ENCODE measurements around the gene NDUFV2. TPM values are rescaled to one million over a fixed set of nuclear protein-coding genes. Genes with fewer than 3 reads are reported as not detected.

NDUFV2 gene
- total RNA-seq, 1 experiment from 2014 or later = 215 TPM

DNA sequence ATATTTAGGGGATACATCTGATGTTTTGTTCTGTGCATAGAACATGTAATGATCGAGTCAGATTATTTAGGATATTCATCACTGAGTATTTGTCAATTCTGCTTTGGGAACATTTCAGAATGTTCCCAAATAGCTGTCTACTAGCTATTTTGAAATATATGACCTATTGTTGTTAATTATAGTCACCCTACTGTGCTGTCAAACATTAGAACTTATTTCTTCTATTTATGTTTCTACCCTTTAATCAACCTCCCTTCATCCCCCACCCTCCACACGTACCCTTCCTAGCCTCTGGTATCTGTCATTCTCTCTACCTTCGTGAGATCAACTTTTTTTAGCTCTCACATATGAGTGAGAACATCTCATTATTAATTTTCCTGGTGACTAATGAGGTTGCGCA is 75.0 kb downstream of the NDUFV2 start:
- ChIA-PET CTCF (interaction anchor here (0.6 kb wide), 1 partner anchor 120 kb away, joined by 3 read pairs; no protein-coding TSS in a partner anchor), POLR2A (ENCODE audit: unreplicated experiment) (no interaction called here)
- 0 out of 2 replicates have a peak, but pooled peaks cover 3% of the 10 kb centered on the region for H3F3A ChIP-seq (ENCODE audit: insufficient read depth, low read depth)
- H3K9me2 ChIP-seq (ENCODE audit: insufficient read depth) = no peaks in the 10 kb centered on the region
- intact Hi-C loops (cut with micrococcal nuclease; ENCODE audit: unreplicated experiment) = no loop called here
- no peaks in the 10 kb centered on the region for H3K4me1 ChIP-seq (replicated peaks; ENCODE audit: insufficient read depth)
- H4K20me1 ChIP-seq (ENCODE audit: insufficient read depth) = 0 out of 2 replicates have a peak, but pooled peaks cover 10% of the 10 kb centered on the region
- H2AFZ ChIP-seq = no peak overlapping the region
- no peak overlapping the region for H3K4me3 ChIP-seq
- H3K9me3 ChIP-seq (ENCODE audit: insufficient read depth, low read depth) = no peaks in the 10 kb centered on the region
- H3K27ac ChIP-seq = no peak overlapping the region
- no peaks in the 10 kb centered on the region for H3K36me3 ChIP-seq (ENCODE audit: low read depth)
- no TSS peak for BruUV-seq (replicated peaks)
- no peaks in the 10 kb centered on the region for H3K27me3 ChIP-seq (ENCODE audit: insufficient read depth, low read depth)
- no peak for DNase-seq
- no peak overlapping the region for H3K4me2 ChIP-seq
- H3K79me2 ChIP-seq (ENCODE audit: low read depth) = peaks cover 15% of the 10 kb centered on the region; the same call in 1 of the 2 replicates
- no peak for TF ChIP-seq EZH2 (IDR thresholded peaks at IDR 0.05; ENCODE audit: low read depth)
- TF ChIP-seq, protein P1, sequence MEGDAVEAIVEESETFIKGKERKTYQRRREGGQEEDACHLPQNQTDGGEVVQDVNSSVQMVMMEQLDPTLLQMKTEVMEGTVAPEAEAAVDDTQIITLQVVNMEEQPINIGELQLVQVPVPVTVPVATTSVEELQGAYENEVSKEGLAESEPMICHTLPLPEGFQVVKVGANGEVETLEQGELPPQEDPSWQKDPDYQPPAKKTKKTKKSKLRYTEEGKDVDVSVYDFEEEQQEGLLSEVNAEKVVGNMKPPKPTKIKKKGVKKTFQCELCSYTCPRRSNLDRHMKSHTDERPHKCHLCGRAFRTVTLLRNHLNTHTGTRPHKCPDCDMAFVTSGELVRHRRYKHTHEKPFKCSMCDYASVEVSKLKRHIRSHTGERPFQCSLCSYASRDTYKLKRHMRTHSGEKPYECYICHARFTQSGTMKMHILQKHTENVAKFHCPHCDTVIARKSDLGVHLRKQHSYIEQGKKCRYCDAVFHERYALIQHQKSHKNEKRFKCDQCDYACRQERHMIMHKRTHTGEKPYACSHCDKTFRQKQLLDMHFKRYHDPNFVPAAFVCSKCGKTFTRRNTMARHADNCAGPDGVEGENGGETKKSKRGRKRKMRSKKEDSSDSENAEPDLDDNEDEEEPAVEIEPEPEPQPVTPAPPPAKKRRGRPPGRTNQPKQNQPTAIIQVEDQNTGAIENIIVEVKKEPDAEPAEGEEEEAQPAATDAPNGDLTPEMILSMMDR (conservative IDR thresholded peaks at IDR 0.05) = no peak

DNA sequence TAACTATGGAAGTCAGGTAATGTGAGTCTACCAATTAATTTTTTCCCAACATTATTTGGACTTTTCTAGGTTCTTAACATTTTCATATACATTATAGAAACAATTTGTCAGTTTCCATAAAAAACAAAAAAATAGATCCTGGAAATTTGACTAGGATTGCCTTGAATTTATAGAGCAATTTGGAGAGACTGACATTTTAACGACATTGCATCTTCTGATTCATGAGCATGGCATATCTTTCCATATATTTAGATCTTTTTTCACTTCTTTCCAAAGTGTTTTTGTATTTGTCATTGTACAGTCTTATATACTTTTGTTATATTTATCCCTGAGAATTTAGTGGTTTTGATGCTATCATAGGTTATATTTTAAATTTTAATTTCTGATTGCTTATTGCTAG is 76.1 kb downstream of the NDUFV2 start:
- POLR2A ChIA-PET (ENCODE audit: unreplicated experiment) = no interaction called here
- peaks cover 15% of the 10 kb centered on the region; the same call in 1 of the 2 replicates for H3K79me2 ChIP-seq (ENCODE audit: low read depth)

GRCh38 chr18:9181275-9181674 is 78.8 kb downstream of the NDUFV2 start:
- H3K9me2 ChIP-seq (ENCODE audit: insufficient read depth) = no peaks in the 10 kb centered on the region
- no peak overlapping the region for H3K4me2 ChIP-seq
- no peaks in the 10 kb centered on the region for H3K4me1 ChIP-seq (replicated peaks; ENCODE audit: insufficient read depth)
- intact Hi-C loops (cut with micrococcal nuclease; ENCODE audit: unreplicated experiment) = no loop called here
- no peak overlapping the region for H3K27ac ChIP-seq
- H3K79me2 ChIP-seq (ENCODE audit: low read depth) = peaks cover 12% of the 10 kb centered on the region; the same call in 1 of the 2 replicates
- no TSS peak for BruUV-seq (replicated peaks)
- ChIA-PET CTCF (no interaction called here), POLR2A (ENCODE audit: unreplicated experiment) (no interaction called here)
- no peak overlapping the region for H3K4me3 ChIP-seq
- TF ChIP-seq, protein P1 (conservative IDR thresholded peaks at IDR 0.05) = no peak
- no peak for TF ChIP-seq EZH2 (IDR thresholded peaks at IDR 0.05; ENCODE audit: low read depth)
- H4K20me1 ChIP-seq (ENCODE audit: insufficient read depth) = peaks cover 10% of the 10 kb centered on the region; the same call in 1 of the 2 replicates
- no peaks in the 10 kb centered on the region for H3K9me3 ChIP-seq (ENCODE audit: insufficient read depth, low read depth)
- 0 out of 2 replicates have a peak, but pooled peaks cover 3% of the 10 kb centered on the region for H3F3A ChIP-seq (ENCODE audit: insufficient read depth, low read depth)
- DNase-seq = no peak
- H2AFZ ChIP-seq = no peak overlapping the region
- no peaks in the 10 kb centered on the region for H3K27me3 ChIP-seq (ENCODE audit: insufficient read depth, low read depth)
- H3K36me3 ChIP-seq (ENCODE audit: low read depth) = no peaks in the 10 kb centered on the region

More for the DNA sequence above, 76.1 kb downstream of the NDUFV2 start:
- TF ChIP-seq, protein P1 (conservative IDR thresholded peaks at IDR 0.05) = no peak
- no peak for TF ChIP-seq EZH2 (IDR thresholded peaks at IDR 0.05; ENCODE audit: low read depth)
- Histone ChIP-seq H3K4me1 (replicated peaks; ENCODE audit: insufficient read depth) (no peaks in the 10 kb centered on the region), H3K36me3 (ENCODE audit: low read depth) (no peaks in the 10 kb centered on the region), H3K27ac (no peak overlapping the region), H3K9me3 (ENCODE audit: insufficient read depth, low read depth) (no peaks in the 10 kb centered on the region), H3K4me2 (no peak overlapping the region), H4K20me1 (ENCODE audit: insufficient read depth) (0 out of 2 replicates have a peak, but pooled peaks cover 10% of the 10 kb centered on the region), H3K9me2 (ENCODE audit: insufficient read depth) (no peaks in the 10 kb centered on the region), H3F3A (ENCODE audit: insufficient read depth, low read depth) (0 out of 2 replicates have a peak, but pooled peaks cover 3% of the 10 kb centered on the region), H2AFZ (no peak overlapping the region), H3K4me3 (no peak overlapping the region), H3K27me3 (ENCODE audit: insufficient read depth, low read depth) (no peaks in the 10 kb centered on the region)
- BruUV-seq (replicated peaks) = no TSS peak
- CTCF ChIA-PET = no interaction called here
- no peak for DNase-seq
- intact Hi-C loops (cut with micrococcal nuclease; ENCODE audit: unreplicated experiment) = no loop called here

All from PC-9 (cell line).